SW 1271 (cell line): Measurements from ENCODE around the gene PNMA8A.

Experiments used
- DNase-seq, 2 experiments: peaks; one replicate each; lab custom pipeline; 2025; lab: John Stamatoyannopoulos, UW

PNMA8A gene

DNA sequence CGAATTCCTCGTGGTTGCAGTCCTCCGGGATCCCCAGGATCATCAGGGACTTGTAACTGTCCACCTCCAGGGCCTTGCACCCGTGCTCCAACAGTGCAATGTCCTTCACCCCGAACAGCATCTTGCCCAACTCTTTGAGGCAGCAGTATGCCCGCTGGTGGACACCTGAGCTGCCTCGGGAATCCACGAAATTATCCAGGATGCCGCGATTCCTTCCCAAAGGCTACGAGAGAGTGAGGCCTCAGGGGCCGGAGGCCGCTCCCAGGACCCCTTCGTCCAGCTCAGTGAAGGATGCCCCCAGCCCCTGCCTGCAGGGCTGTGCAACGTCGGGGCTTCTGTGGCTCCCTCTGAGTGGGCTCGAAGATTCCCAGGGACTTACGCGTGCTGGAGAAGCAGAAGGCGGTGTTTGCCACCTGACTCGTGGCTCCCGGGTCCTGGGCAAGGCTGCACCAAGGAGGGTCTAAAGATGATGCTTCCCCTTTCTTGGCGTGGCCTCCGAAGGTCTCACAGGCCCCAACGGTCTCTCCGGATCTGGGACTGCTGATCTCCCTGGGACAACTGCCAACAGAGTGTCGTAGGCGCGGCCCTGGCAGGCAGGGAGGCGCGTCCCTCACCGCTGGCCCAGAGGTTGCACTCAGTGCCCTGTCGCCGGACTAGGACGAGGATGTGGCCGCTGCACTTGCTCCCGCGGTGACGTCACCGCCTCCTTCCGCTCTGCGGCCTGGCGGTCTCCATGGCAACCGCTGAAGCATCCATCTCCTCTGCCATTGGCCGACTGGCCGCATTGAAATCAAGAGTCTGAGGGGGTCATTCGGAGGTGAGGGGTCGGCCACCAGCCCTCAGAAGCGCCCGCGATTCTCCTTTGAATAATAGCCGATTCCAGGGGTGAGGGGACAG, 42.9 kb downstream of the PNMA8A start, which contains the start of gene PNMA8C:
Gene PNMA8C (minus strand): TSS at position 698 of the 897 bp plus-strand sequence. CDS start 577 bp downstream, at position 121.
- no peak for DNase-seq

- no peak for DNase-seq
Measured at GRCh38 chr19:46427518-46428045, 43.8 kb downstream of the PNMA8A start.

DNA sequence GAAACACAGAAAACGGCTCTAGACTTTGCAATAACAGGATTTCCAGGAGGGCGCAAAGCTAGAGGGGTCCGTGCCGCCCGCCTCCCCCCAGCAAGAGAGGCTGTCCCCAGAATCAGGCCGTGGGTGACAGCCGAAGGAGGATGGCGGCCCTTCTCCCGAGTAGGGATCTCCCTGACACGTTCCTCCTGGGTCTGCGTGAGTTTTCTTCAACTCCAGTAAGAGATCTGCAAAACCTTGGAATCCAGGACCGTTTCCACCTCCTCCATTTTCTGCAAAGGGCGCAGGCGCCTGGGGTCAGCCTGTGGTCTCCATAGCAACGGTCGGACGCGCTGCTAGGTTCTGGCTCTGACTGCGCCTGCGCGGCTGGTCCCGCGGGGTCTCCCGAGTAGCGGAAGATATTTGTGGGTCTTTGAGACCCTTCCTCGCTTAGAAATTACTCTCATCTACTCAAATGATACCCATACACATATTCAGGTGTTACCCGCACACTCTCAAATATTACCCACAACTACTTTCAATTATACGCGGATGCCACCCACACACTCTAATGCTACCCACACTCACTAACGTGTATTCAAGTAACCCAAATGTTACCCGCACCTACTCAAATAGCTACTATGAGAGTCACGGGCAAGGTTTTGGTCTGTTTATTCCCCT, 44.7 kb downstream of the PNMA8A start:
- no peak for DNase-seq

- DNase-seq, result no peak
Measured at GRCh38 chr19:46426035-46426505, 45.3 kb downstream of the PNMA8A start.

DNA sequence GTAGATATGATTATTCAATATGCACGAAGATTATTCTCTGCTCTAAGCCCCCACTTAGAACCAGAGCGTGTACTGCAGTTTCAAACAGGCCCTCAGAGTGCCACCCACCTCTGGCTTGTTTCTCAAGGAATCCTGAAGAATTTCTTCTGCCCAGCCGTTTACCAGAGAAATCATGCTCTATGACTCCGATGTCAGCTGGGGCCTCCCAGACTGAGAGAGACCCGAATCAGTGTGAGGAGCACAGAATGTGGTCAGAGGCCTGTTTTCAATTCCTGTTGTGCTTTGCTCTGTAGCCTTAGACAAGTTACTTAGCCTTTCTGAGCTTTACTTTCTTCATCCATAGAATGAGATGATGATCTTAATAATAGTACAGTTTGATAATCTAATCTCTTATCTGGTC, 48.2 kb downstream of the PNMA8A start:
- DNase-seq, result no peak

DNA sequence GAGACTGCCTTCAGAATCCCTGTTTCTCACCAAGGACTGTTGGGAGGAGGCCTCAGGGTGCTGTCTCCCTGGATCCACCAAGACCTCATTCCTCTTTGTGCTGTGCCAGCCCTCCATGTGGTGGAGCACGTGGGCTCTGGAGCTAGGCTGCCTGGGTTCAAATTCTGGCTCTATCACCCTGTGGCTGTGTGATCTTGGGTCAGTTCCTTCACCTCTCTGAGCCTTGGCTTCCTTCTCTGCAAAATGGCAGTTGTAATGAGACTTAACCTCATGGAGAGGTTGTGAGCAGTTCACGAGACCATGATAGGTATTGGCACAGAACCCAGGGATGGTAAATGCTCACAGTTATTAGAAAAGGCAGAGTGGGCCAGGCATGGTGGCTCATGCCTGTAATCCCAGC, 49.0 kb downstream of the PNMA8A start:
- DNase-seq, result no peak

- DNase-seq, result no peak
Measured at GRCh38 chr19:46420056-46420455, 51.3 kb downstream of the PNMA8A start.
